ENCODE data around the gene MAPKAP1.

The MAPKAP1 gene

GRCh38 chr9:125600194-125600593, 106.8 kb downstream of the MAPKAP1 start:
- 0 out of 2 replicates have a peak overlapping the region, but pooled peaks have one; percentile 0 for H3K27ac ChIP-seq
- no peak for TF ChIP-seq CTCF (IDR thresholded peaks at IDR 0.05)
- no peak for TF ChIP-seq ZFX (IDR thresholded peaks at IDR 0.05; ENCODE audit: borderline replicate concordance)

GRCh38 chr9:125594223-125594610, 112.8 kb downstream of the MAPKAP1 start:
- TF ChIP-seq CTCF (IDR thresholded peaks at IDR 0.05) (no peak), ZFX (IDR thresholded peaks at IDR 0.05; ENCODE audit: borderline replicate concordance) (no peak)
- H3K27ac ChIP-seq, result no peak overlapping the region

GRCh38 chr9:125593581-125594222, 113.3 kb downstream of the MAPKAP1 start:
- TF ChIP-seq CTCF (IDR thresholded peaks at IDR 0.05) (no peak), ZFX (IDR thresholded peaks at IDR 0.05; ENCODE audit: borderline replicate concordance) (no peak)
- H3K27ac ChIP-seq, result no peak overlapping the region

GRCh38 chr9:125591888-125592287, 115.1 kb downstream of the MAPKAP1 start:
- TF ChIP-seq ZFX (IDR thresholded peaks at IDR 0.05; ENCODE audit: borderline replicate concordance), result no peak
- TF ChIP-seq CTCF (IDR thresholded peaks at IDR 0.05), result no peak
- H3K27ac ChIP-seq, result no peak overlapping the region

GRCh38 chr9:125591245-125591644, 115.8 kb downstream of the MAPKAP1 start:
- TF ChIP-seq ZFX (IDR thresholded peaks at IDR 0.05; ENCODE audit: borderline replicate concordance) (no peak), CTCF (IDR thresholded peaks at IDR 0.05) (no peak)
- no peak overlapping the region for H3K27ac ChIP-seq

- H3K27ac ChIP-seq, result no peak overlapping the region
- no peak for TF ChIP-seq ZFX (IDR thresholded peaks at IDR 0.05; ENCODE audit: borderline replicate concordance)
- TF ChIP-seq CTCF (IDR thresholded peaks at IDR 0.05), result no peak
Measured at GRCh38 chr9:125589287-125589686, 117.7 kb downstream of the MAPKAP1 start.

- TF ChIP-seq ZFX (IDR thresholded peaks at IDR 0.05; ENCODE audit: borderline replicate concordance) (no peak), CTCF (IDR thresholded peaks at IDR 0.05) (no peak)
- H3K27ac ChIP-seq, result no peak overlapping the region
Measured at GRCh38 chr9:125587819-125588460, 119.1 kb downstream of the MAPKAP1 start.

Measured in 22Rv1 (cell line).